ENCODE measurements around the gene JAKMIP1. TPM values are rescaled to one million over a fixed set of nuclear protein-coding genes. Genes with fewer than 3 reads are reported as not detected.

The JAKMIP1 gene
- polyA plus RNA-seq, 1 donor from 2014 or later = 15.3 TPM

DNA sequence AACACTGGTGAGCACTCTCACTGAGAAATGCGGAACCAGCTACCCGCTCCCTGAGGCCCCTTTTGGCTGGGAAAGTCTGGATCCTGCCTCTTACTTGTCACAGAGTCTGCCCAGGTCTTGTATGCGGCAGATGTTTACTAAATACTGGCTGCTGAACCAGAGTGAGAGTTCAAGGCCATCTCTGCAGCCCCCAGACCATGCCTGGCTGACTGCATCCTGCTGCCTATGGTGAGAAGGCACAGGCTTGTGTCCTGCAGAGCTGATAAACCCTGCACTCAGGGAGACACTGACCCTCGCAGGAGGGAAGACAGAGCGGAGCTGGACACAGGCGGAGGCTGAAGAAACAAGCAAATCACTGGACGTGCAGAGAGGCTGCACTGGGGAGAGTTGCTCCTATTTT, 46.5 kb downstream of the JAKMIP1 start:
- H4K20me1 ChIP-seq (ENCODE audit: insufficient read depth) = no peaks in the 10 kb centered on the region
- no peaks in the 10 kb centered on the region for H3F3A ChIP-seq (ENCODE audit: insufficient read depth, low read length, poor library complexity, severe bottlenecking)
- no peaks in the 10 kb centered on the region for H3K9me3 ChIP-seq (ENCODE audit: low read length)
- H3K4me3 ChIP-seq (ENCODE audit: low read length) = no peak overlapping the region
- no peak overlapping the region for H3K9ac ChIP-seq (ENCODE audit: low read length)
- no peaks in the 10 kb centered on the region for H3K27me3 ChIP-seq (ENCODE audit: insufficient read depth, low read depth, low read length)
- no peaks in the 10 kb centered on the region for H3K9me2 ChIP-seq (ENCODE audit: insufficient read depth, low read length)
- H3K36me3 ChIP-seq (ENCODE audit: insufficient read depth, low read length) = no peaks in the 10 kb centered on the region
- TF ChIP-seq SMC3 (conservative IDR thresholded peaks at IDR 0.05; ENCODE audit: poor library complexity) (no peak), EP300 (conservative IDR thresholded peaks at IDR 0.05; ENCODE audit: poor library complexity, severe bottlenecking) (no peak), TAF1 (IDR thresholded peaks at IDR 0.05; ENCODE audit: low read depth) (no peak), MXI1 (conservative IDR thresholded peaks at IDR 0.05; ENCODE audit: poor library complexity, severe bottlenecking) (no peak), POLR2AphosphoS5 (IDR thresholded peaks at IDR 0.05) (no peak), RAD21 (conservative IDR thresholded peaks at IDR 0.05) (no peak), EZH2 (IDR thresholded peaks at IDR 0.05; ENCODE audit: borderline replicate concordance, insufficient read depth, low read length, poor library complexity, severe bottlenecking) (no peak)
- TF ChIP-seq, protein P1, sequence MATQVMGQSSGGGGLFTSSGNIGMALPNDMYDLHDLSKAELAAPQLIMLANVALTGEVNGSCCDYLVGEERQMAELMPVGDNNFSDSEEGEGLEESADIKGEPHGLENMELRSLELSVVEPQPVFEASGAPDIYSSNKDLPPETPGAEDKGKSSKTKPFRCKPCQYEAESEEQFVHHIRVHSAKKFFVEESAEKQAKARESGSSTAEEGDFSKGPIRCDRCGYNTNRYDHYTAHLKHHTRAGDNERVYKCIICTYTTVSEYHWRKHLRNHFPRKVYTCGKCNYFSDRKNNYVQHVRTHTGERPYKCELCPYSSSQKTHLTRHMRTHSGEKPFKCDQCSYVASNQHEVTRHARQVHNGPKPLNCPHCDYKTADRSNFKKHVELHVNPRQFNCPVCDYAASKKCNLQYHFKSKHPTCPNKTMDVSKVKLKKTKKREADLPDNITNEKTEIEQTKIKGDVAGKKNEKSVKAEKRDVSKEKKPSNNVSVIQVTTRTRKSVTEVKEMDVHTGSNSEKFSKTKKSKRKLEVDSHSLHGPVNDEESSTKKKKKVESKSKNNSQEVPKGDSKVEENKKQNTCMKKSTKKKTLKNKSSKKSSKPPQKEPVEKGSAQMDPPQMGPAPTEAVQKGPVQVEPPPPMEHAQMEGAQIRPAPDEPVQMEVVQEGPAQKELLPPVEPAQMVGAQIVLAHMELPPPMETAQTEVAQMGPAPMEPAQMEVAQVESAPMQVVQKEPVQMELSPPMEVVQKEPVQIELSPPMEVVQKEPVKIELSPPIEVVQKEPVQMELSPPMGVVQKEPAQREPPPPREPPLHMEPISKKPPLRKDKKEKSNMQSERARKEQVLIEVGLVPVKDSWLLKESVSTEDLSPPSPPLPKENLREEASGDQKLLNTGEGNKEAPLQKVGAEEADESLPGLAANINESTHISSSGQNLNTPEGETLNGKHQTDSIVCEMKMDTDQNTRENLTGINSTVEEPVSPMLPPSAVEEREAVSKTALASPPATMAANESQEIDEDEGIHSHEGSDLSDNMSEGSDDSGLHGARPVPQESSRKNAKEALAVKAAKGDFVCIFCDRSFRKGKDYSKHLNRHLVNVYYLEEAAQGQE (IDR thresholded peaks at IDR 0.05; ENCODE audit: borderline replicate concordance) = no peak
- TF ChIP-seq, protein P2, sequence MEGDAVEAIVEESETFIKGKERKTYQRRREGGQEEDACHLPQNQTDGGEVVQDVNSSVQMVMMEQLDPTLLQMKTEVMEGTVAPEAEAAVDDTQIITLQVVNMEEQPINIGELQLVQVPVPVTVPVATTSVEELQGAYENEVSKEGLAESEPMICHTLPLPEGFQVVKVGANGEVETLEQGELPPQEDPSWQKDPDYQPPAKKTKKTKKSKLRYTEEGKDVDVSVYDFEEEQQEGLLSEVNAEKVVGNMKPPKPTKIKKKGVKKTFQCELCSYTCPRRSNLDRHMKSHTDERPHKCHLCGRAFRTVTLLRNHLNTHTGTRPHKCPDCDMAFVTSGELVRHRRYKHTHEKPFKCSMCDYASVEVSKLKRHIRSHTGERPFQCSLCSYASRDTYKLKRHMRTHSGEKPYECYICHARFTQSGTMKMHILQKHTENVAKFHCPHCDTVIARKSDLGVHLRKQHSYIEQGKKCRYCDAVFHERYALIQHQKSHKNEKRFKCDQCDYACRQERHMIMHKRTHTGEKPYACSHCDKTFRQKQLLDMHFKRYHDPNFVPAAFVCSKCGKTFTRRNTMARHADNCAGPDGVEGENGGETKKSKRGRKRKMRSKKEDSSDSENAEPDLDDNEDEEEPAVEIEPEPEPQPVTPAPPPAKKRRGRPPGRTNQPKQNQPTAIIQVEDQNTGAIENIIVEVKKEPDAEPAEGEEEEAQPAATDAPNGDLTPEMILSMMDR (IDR thresholded peaks at IDR 0.05; ENCODE audit: poor library complexity, severe bottlenecking) = no peak
- H3K79me2 ChIP-seq (replicated peaks; ENCODE audit: insufficient read depth, low read length) = no peaks in the 10 kb centered on the region
- H3K4me2 ChIP-seq (ENCODE audit: low read length) = no peak overlapping the region
- H3K27ac ChIP-seq (ENCODE audit: low read length) = no peak overlapping the region
- H2AFZ ChIP-seq (ENCODE audit: low read depth, low read length) = no peak overlapping the region

- Histone ChIP-seq H4K20me1 (ENCODE audit: insufficient read depth) (no peaks in the 10 kb centered on the region), H3K9me3 (ENCODE audit: low read length) (no peaks in the 10 kb centered on the region), H3K36me3 (ENCODE audit: insufficient read depth, low read length) (no peaks in the 10 kb centered on the region), H3K4me3 (ENCODE audit: low read length) (no peak overlapping the region), H3K27me3 (ENCODE audit: insufficient read depth, low read depth, low read length) (no peaks in the 10 kb centered on the region), H2AFZ (ENCODE audit: low read depth, low read length) (no peak overlapping the region), H3K79me2 (replicated peaks; ENCODE audit: insufficient read depth, low read length) (no peaks in the 10 kb centered on the region), H3K4me2 (ENCODE audit: low read length) (no peak overlapping the region), H3K9me2 (ENCODE audit: insufficient read depth, low read length) (no peaks in the 10 kb centered on the region), H3K9ac (ENCODE audit: low read length) (no peak overlapping the region), H3K27ac (ENCODE audit: low read length) (no peak overlapping the region), H3F3A (ENCODE audit: insufficient read depth, low read length, poor library complexity, severe bottlenecking) (no peaks in the 10 kb centered on the region)
- TF ChIP-seq, protein P1 (IDR thresholded peaks at IDR 0.05; ENCODE audit: borderline replicate concordance) = no peak
- TF ChIP-seq, protein P2 (IDR thresholded peaks at IDR 0.05; ENCODE audit: poor library complexity, severe bottlenecking) = no peak
- TF ChIP-seq MXI1 (conservative IDR thresholded peaks at IDR 0.05; ENCODE audit: poor library complexity, severe bottlenecking) (no peak), EP300 (conservative IDR thresholded peaks at IDR 0.05; ENCODE audit: poor library complexity, severe bottlenecking) (no peak), TAF1 (IDR thresholded peaks at IDR 0.05; ENCODE audit: low read depth) (no peak)
Observed at GRCh38 chr4:6152869-6153705, 47.3 kb downstream of the JAKMIP1 start.

Data from neural cell (in vitro differentiated cells).